Astrocyte of the cerebellum (primary cell): ENCODE measurements around the gene DYRK3.
"Not testable (repeated sequence)": the region's sequence is repeated elsewhere in the genome, so short reads cannot be mapped to it uniquely, and the experiment has no call there.

Source experiments
- DNase-seq: peaks from one replicate; pipeline ENCODE4 v3.0.0-alpha.2; 2011; ENCODE audit warnings: low read depth
- H3K4me3 ChIP-seq: 2 replicates; pipeline ENCODE4 v1.5.1; 2011; ENCODE audit warnings: mild to moderate bottlenecking, low read depth, low read length, moderate library complexity
- CTCF ChIP-seq: IDR thresholded peaks from 2 replicates; pipeline ENCODE4 v1.5.1; 2012; ENCODE audit warnings: low read length, low read depth, moderate library complexity, mild to moderate bottlenecking; ENCODE audit errors: missing control alignments
- in situ Hi-C: cut with HindIII; loops from 2 replicates; pipeline ENCODE4 v1.10.0; 2017; ENCODE audit warnings: low sequenced_read_pairs

Gene DYRK3

DNA sequence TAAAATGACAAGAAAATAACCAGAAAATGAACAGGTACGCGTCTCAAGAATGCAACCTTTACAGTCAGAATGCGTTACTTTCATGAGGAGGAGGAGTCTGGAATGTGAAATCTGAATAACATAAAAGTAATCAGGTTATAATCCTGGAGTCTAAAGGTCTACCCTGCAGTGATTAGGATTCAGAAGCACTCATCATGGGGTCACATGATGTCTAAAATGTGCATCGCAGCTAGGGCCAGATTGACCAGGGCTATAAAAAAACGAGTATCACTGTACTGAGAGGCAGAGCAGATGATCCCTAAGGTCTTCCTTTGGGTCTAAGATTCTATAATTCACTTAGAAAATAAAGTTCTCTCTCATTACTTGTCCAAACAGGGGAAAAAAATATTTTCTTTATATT, 30.5 kb upstream of the DYRK3 start:
- no peak for TF ChIP-seq CTCF
- no peak overlapping the region for H3K4me3 ChIP-seq
- in situ Hi-C loops = no loop called here
- DNase-seq = no peak

- TF ChIP-seq CTCF = peak; percentile 73
- in situ Hi-C loops = no loop called here
- DNase-seq = peak; percentile 29
- no peak overlapping the region for H3K4me3 ChIP-seq
Observed at GRCh38 chr1:206606867-206607266, 28.5 kb upstream of the DYRK3 start.

DNA sequence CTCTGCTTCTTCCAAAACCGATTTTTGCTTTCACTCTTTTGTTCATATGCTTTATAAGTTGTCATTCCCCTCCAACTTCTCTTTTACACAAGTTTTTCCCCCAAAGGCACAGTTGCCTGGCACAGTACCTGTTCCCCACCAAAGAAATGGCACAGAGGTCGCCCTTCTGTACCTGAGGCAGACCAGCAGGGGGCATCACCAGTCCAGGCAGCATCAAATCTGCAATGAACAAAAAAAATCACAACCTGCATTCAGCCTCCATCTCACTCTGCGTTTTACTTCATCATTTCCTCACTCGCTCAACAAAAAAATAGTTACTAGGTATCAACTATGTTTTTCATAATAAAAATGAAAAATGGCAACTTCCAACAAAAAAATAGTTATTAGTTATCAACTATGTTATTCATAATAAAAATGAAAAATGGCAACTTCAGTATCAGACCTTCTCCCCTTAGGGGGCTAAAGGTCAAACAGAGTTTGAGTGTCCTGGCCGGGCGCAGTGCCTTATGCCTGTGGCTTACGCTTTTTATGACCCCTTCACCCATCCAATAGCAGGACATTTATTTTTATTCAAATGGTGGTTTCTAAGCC, 27.1 kb upstream of the DYRK3 start:
- in situ Hi-C loops = no loop called here
- peak; percentile 72 for TF ChIP-seq CTCF
- DNase-seq = no peak
- H3K4me3 ChIP-seq = no peak overlapping the region

- no peak for TF ChIP-seq CTCF
- no peak for DNase-seq
- H3K4me3 ChIP-seq = no peak overlapping the region
- in situ Hi-C loops = no loop called here
Observed at GRCh38 chr1:206609229-206609991, 25.9 kb upstream of the DYRK3 start.

GRCh38 chr1:206612129-206612876, 23.0 kb upstream of the DYRK3 start, which contains the start of gene EIF2D:
Gene EIF2D (minus strand): TSS chr1:206612465. CDS start chr1:206612342, 123 bp downstream.
- in situ Hi-C loops = no loop called here
- peak within 1 kb of the TSS; percentile 59 for H3K4me3 ChIP-seq
- TF ChIP-seq CTCF = peak; percentile 89
- DNase-seq = peak; percentile 72

DNA sequence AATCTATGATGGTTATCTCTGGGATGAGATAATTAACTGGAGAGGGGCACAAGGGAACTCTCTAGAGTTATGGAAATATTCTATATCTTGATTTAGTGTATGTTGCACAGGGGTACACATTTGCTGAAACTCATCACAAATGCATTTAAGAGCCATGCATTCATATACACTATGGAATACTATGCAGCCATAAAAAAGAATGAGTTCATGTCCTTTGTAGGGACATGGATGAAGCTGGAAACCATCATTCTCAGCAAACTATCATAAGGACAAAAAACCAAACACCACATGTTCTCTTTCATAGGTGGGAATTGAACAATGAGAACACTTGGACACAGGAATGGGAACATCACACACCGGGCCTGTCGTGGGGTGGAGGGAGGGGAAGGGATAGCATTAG, 8.9 kb upstream of the DYRK3 start:
- in situ Hi-C loops, DNase-seq, H3K4me3 ChIP-seq: not testable (repeated sequence)
